SU-DHL-6 (cell line): ENCODE measurements around the gene CACNG7.

Experiments
- CTCF ChIP-seq: fragments of 200-600 bp; sonication (generic); IDR thresholded peaks from one replicate; pipeline ENCODE4 v1.5.1; 2017; ENCODE audit warnings: antibody characterized with exemption, mild to moderate bottlenecking, low read length, moderate library complexity; ENCODE audit not compliant: insufficient read depth, poor library complexity, severe bottlenecking
- EZH2phosphoT487 ChIP-seq: fragments of 200-600 bp; sonication (generic), shearing (Covaris generic); conservative IDR thresholded peaks from 2 replicates; pipeline ENCODE4 v1.6.1; 2018; ENCODE audit warnings: mild to moderate bottlenecking, antibody characterized with exemption, low read length, moderate library complexity, mixed read lengths

- no peak for TF ChIP-seq CTCF
- no peak for TF ChIP-seq EZH2phosphoT487
Measured at GRCh38 chr19:53971673-53972072, 62.6 kb downstream of the CACNG7 start.
